BJ (cell line): Measurements from ENCODE around the gene ACBD7. TPM values are rescaled to one million over a fixed set of nuclear protein-coding genes. Genes with fewer than 3 reads are reported as not detected.

Experiments used
- CTCF ChIA-PET: fragments of 350-600 bp; formaldehyde crosslinking; extraction: SDS; loops from one replicate; lab custom pipeline; 2021; ENCODE audit warnings: antibody characterized with exemption, inconsistent platforms; lab: Yijun Ruan, JAX
- POLR2A ChIA-PET: fragments of 300-600 bp; sonication (Branson Sonifier 250); formaldehyde crosslinking; extraction: SDS; loops from one replicate; lab custom pipeline; 2021; ENCODE audit warnings: antibody characterized with exemption; lab: Charles Lee
- DNase-seq: peaks from one replicate; pipeline ENCODE4 v3.0.0-alpha.2; 2011; ENCODE audit warnings: low read depth
- H3K27me3 ChIP-seq: 2 replicates; pipeline ENCODE4 v1.6.0; 2011; ENCODE audit warnings: low read length; ENCODE audit not compliant: control insufficient read depth, insufficient read depth
- H3K36me3 ChIP-seq: 2 replicates; pipeline ENCODE4 v1.5.1; 2011; ENCODE audit warnings: low read length; ENCODE audit not compliant: control insufficient read depth, insufficient read depth
- H3K4me3 ChIP-seq: 2 replicates; pipeline ENCODE4 v1.5.1; 2011; ENCODE audit warnings: low read depth, mild to moderate bottlenecking, control low read depth, low read length
- polyA plus RNA-seq: library from polyadenylated mRNA; depleted of rRNA; stranded (reverse); fragments of >200 nt; gene quantifications from 2 replicates; pipeline ENCODE4 v1.2.3, GENCODE V29; 2011
- TF ChIP-seq, protein P1 (sequence below): IDR thresholded peaks from 2 replicates; pipeline ENCODE4 v1.5.1; 2011; ENCODE audit warnings: low read depth, mild to moderate bottlenecking, control low read depth, inconsistent platforms, low read length, moderate library complexity; ENCODE audit not compliant: insufficient read depth

ACBD7 gene
- polyA plus RNA-seq, 1 experiment, result 0.76 TPM

DNA sequence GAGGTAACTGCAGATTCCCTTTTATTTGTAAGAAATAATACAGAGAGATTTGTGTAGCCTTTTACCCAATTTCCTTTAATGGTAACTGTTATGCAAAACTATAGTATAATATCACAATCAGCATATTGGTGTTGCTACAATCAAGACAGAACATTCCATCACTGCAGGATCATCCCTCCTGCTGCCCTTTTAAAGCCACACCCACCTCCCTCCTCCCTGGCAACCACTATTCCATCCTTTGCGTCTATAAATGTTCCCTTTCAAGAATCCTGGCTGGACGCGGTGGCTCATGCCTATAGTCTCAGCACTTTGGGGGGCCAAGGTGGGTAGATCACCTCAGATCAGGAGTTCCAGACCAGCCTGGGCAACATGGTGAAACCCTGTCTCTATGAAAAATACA is 13.2 kb downstream of the ACBD7 start:
- ChIA-PET POLR2A (no interaction called here), CTCF (no interaction called here)
- H3K4me3 ChIP-seq, result no peak overlapping the region
- no peaks in the 10 kb centered on the region for H3K36me3 ChIP-seq
- no peaks in the 10 kb centered on the region for H3K27me3 ChIP-seq
- DNase-seq, result no peak
- TF ChIP-seq, protein P1, sequence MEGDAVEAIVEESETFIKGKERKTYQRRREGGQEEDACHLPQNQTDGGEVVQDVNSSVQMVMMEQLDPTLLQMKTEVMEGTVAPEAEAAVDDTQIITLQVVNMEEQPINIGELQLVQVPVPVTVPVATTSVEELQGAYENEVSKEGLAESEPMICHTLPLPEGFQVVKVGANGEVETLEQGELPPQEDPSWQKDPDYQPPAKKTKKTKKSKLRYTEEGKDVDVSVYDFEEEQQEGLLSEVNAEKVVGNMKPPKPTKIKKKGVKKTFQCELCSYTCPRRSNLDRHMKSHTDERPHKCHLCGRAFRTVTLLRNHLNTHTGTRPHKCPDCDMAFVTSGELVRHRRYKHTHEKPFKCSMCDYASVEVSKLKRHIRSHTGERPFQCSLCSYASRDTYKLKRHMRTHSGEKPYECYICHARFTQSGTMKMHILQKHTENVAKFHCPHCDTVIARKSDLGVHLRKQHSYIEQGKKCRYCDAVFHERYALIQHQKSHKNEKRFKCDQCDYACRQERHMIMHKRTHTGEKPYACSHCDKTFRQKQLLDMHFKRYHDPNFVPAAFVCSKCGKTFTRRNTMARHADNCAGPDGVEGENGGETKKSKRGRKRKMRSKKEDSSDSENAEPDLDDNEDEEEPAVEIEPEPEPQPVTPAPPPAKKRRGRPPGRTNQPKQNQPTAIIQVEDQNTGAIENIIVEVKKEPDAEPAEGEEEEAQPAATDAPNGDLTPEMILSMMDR, result no peak

DNA sequence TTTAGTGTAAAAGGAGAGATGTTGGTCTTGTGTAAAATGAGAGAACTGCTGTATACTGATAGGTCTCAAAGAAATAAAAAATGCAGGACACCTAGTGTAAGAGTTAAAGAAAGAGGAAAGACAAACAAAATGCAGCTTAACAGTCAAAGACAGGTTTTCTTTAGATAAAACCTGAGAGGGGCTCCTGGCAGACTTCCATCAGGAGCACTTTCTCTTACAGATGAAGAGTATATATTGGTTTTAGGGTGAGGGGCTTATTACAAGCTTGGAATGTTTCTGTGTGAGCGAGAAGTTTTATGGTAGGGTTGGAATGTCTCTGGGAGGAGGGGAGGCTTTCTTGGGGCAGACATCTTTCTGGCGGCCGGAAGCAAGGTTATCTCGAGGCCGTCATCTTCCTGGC is 16.2 kb downstream of the ACBD7 start:
- ChIA-PET CTCF (no interaction called here), POLR2A (no interaction called here)
- no peak for DNase-seq
- TF ChIP-seq, protein P1, result no peak
- Histone ChIP-seq H3K4me3 (no peak overlapping the region), H3K27me3 (no peaks in the 10 kb centered on the region), H3K36me3 (no peaks in the 10 kb centered on the region)

DNA sequence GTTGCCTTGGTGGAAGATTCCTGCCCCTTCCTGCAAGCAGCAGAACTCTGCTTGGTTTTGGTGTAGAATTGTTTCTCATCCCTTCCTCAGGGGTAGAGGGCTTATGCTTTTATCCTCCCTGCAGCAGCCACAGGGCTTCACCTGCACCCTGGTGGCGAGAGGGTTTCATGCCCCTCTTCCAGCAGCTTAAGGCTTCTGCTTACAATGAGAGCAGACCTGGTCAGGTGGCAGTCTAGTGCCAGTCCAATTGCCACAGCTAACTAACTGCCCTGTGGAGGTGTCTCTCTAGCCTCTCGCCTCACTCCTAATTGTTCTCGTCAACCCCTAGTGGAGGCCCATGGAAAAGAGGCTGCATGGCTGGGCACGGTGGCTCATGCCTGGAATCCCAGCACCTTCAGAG is 19.3 kb downstream of the ACBD7 start:
- no peak for DNase-seq
- no peaks in the 10 kb centered on the region for H3K27me3 ChIP-seq
- TF ChIP-seq, protein P1, result no peak
- POLR2A ChIA-PET, result no interaction called here
- H3K4me3 ChIP-seq, result no peak overlapping the region
- H3K36me3 ChIP-seq, result no peaks in the 10 kb centered on the region
- CTCF ChIA-PET, result interaction anchor here (1.0 kb wide), 1 partner anchor 15 kb away, joined by 3 read pairs; no protein-coding TSS in a partner anchor

DNA sequence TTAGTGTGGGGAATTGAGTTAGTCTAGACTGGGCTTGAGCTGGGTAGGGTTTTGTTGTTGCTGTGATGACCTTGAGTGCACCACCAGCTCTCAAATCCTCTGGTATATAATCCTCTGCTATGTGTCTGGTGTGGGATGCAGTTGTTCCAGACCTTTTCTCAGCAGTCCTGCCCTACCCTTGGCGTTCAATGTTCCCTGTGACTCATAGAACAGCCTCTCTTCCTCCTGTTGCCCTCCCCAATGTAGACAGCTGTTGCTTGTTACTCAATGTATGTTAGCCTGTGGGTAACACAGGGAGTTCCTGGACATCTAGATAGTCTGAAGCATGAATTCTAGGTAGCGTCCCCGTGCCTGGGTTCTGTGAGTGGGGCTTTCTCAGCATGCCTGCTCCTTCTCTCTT is 19.8 kb downstream of the ACBD7 start:
- ChIA-PET CTCF (interaction anchor here (1.0 kb wide), 1 partner anchor 15 kb away, joined by 3 read pairs; no protein-coding TSS in a partner anchor), POLR2A (no interaction called here)
- TF ChIP-seq, protein P1, result no peak
- Histone ChIP-seq H3K36me3 (no peaks in the 10 kb centered on the region), H3K27me3 (no peaks in the 10 kb centered on the region), H3K4me3 (no peak overlapping the region)
- DNase-seq, result no peak

DNA sequence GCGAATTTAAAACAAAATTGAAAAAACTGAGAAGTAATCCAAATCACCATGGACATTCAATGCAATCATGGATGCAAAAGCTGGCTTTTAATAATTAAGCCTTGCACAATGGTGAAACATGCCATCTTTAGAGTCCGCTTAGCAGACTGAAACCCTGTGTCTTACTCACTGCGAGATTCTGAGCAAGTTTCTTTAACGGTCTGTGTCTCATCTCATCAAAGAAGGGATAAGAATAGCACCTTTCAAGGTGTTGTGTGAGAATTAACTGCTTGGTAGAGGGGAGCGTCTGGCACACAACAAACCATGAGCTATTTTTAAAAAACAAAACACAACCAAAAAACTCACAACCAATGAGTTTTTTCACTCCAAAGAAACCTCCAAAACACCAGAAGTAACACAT is 21.4 kb downstream of the ACBD7 start:
- no peak for DNase-seq
- no peaks in the 10 kb centered on the region for H3K36me3 ChIP-seq
- CTCF ChIA-PET, result no interaction called here
- TF ChIP-seq, protein P1, result no peak
- no peak overlapping the region for H3K4me3 ChIP-seq
- no peaks in the 10 kb centered on the region for H3K27me3 ChIP-seq
- POLR2A ChIA-PET, result no interaction called here
